Gastroesophageal sphincter (tissue), 4 donors: ENCODE measurements around the gene SLC37A1. TPM values are rescaled to one million over a fixed set of nuclear protein-coding genes. Genes with fewer than 3 reads are reported as not detected.

Source experiments
- ATAC-seq: fragments of 150-250 bp; one replicate; pipeline ENCODE4 v1.9.1; 2016; ENCODE audit warnings: mild to moderate bottlenecking, moderate library complexity
- H3K27ac ChIP-seq, 4 donors: fragments of 200-600 bp; sonication (generic) in 3 of 4; 1 replicate in 3 of 4; 2 replicates in 1 of 4; pipeline ENCODE4 v1.5.1; 2016 to 2019
- H3K27me3 ChIP-seq: fragments of 200-600 bp; sonication (generic); one replicate; pipeline ENCODE4 v1.5.1; 2019
- H3K36me3 ChIP-seq, 2 donors: fragments of 200-600 bp; sonication (generic); one replicate each; pipeline ENCODE4 v1.5.1; 2019; ENCODE audit warnings: control low read depth in 1 of 2
- H3K4me1 ChIP-seq, 3 donors: fragments of 200-600 bp; sonication (generic); 1 replicate in 2 of 3; 2 replicates in 1 of 3; pipeline ENCODE4 v1.5.1; 2016 to 2019; ENCODE audit warnings: control low read depth in 2 of 3
- H3K4me3 ChIP-seq, 2 donors: fragments of 200-600 bp; sonication (generic); one replicate each; pipeline ENCODE4 v1.5.1; 2019; ENCODE audit warnings: mild to moderate bottlenecking in 1 of 2, moderate library complexity in 1 of 2
- H3K9me3 ChIP-seq, 3 donors: fragments of 200-600 bp; sonication (generic); one replicate each; pipeline ENCODE4 v1.5.1; 2017 to 2019; ENCODE audit warnings: control low read depth in 2 of 3
- CTCF ChIP-seq, 4 experiments: fragments of 200-600 bp in 2 of 4; fragments of 450-650 bp in 2 of 4; sonication (generic) in 1 of 4; IDR thresholded peaks; one replicate each; pipeline ENCODE4 v1.5.1; 2017 to 2019; ENCODE audit warnings: antibody characterized with exemption in 4 of 4, mild to moderate bottlenecking in 2 of 4, moderate library complexity in 2 of 4
- EP300 ChIP-seq: sonication (generic); formaldehyde crosslinking; IDR thresholded peaks from one replicate; pipeline ENCODE4 v1.6.1; 2017; ENCODE audit warnings: antibody characterized with exemption, mild to moderate bottlenecking
- POLR2A ChIP-seq, 2 donors: fragments of 450-650 bp; IDR thresholded peaks; one replicate each; pipeline ENCODE4 v1.6.1; 2017; ENCODE audit warnings: antibody characterized with exemption in 2 of 2, mild to moderate bottlenecking in 2 of 2, moderate library complexity in 1 of 2
- POLR2AphosphoS5 ChIP-seq: sonication (generic); formaldehyde crosslinking; IDR thresholded peaks from one replicate; pipeline ENCODE4 v1.6.1; 2017; ENCODE audit warnings: antibody characterized with exemption
- WGBS, 2 donors: methylation state at CpG; one replicate each; pipeline ENCODE4 v1.1.5; 2018; ENCODE audit warnings: low coverage in 1 of 2; 5-methylcytosine and 5-hydroxymethylcytosine counted together
- total RNA-seq, 4 donors: library from RNA; depleted of rRNA; stranded (reverse); fragments of >200 nt; gene quantifications; one replicate each; pipeline ENCODE4 v1.1.0, GENCODE V29; 2016

The SLC37A1 gene
- total RNA-seq, 4 donors from 2014 or later = 3.7 to 7.8 (median 4.3) TPM

GRCh38 chr21:42522771-42523170 is 9.1 kb downstream of the SLC37A1 start:
- Histone ChIP-seq H3K4me3 (no peak overlapping the region), H3K27me3 (no peaks in the 10 kb centered on the region), H3K27ac (peak overlapping the region in 2 of 4 donors; percentile 78 to 85), H3K36me3 (peaks cover 0 to 32% of the 10 kb centered on the region in 2 donors), H3K4me1 (peaks cover 0 to 44% (median 0%) of the 10 kb centered on the region in 3 donors), H3K9me3 (no peaks in the 10 kb centered on the region)
- ATAC-seq = no peak
- no CpG with 5 or more reads among the region's 8 CpGs for WGBS, 2 donors
- TF ChIP-seq EP300 (no peak), POLR2A (IDR thresholded peaks at IDR 0.05) (no peak)

- Histone ChIP-seq H3K9me3 (no peaks in the 10 kb centered on the region), H3K36me3 (peaks cover 0 to 30% of the 10 kb centered on the region in 2 donors), H3K27me3 (no peaks in the 10 kb centered on the region), H3K27ac (peak overlapping the region in 2 of 4 donors; percentile 78 to 85), H3K4me1 (peaks cover 0 to 45% (median 0%) of the 10 kb centered on the region in 3 donors), H3K4me3 (no peak overlapping the region)
- no peak for ATAC-seq
- WGBS, 2 donors = 90% methylated on average over 5 of the region's 7 CpGs; no CpG with 5 or more reads in 1 of the 2 donors
- TF ChIP-seq POLR2AphosphoS5 (no peak), POLR2A (IDR thresholded peaks at IDR 0.05) (no peak), CTCF (IDR thresholded peaks at IDR 0.05) (no peak), EP300 (no peak)
These were observed 9.6 kb downstream of the SLC37A1 start for GRCh38 chr21:42523211-42523610.

GRCh38 chr21:42523941-42524340 is 10.3 kb downstream of the SLC37A1 start:
- TF ChIP-seq POLR2A (IDR thresholded peaks at IDR 0.05) = no peak
- TF ChIP-seq EP300 = no peak
- TF ChIP-seq POLR2AphosphoS5 = no peak
- TF ChIP-seq CTCF (IDR thresholded peaks at IDR 0.05) = no peak
- Histone ChIP-seq H3K36me3 (peaks cover 0 to 23% of the 10 kb centered on the region in 2 donors), H3K4me3 (peak overlapping the region in 1 of 2 donors; percentile 42), H3K4me1 (peaks cover 0 to 45% (median 0%) of the 10 kb centered on the region in 3 donors), H3K27ac (peak overlapping the region; percentile 70 to 85 (median 78)), H3K9me3 (no peaks in the 10 kb centered on the region), H3K27me3 (no peaks in the 10 kb centered on the region)
- WGBS, 2 donors = 74 to 77% methylated on average over 4 to 9 of the region's 9 CpGs
- ATAC-seq = no peak

- 8 to 10% methylated on average over 8 to 9 of the region's 17 CpGs for WGBS, 2 donors
- Histone ChIP-seq H3K4me3 (peak overlapping the region; percentile 41 to 42), H3K27ac (peak overlapping the region; percentile 70 to 85 (median 78)), H3K36me3 (peaks cover 0 to 17% of the 10 kb centered on the region in 2 donors), H3K27me3 (no peaks in the 10 kb centered on the region), H3K4me1 (peaks cover 0 to 45% (median 0%) of the 10 kb centered on the region in 3 donors), H3K9me3 (no peaks in the 10 kb centered on the region)
- ATAC-seq = peak; percentile 77
- TF ChIP-seq EP300 (no peak), POLR2A (IDR thresholded peaks at IDR 0.05) (no peak), CTCF (IDR thresholded peaks at IDR 0.05) (no peak), POLR2AphosphoS5 (peak; percentile 48)
These were observed 10.8 kb downstream of the SLC37A1 start for GRCh38 chr21:42524341-42525028.

GRCh38 chr21:42525029-42525581 is 11.5 kb downstream of the SLC37A1 start:
- Histone ChIP-seq H3K4me3 (peak overlapping the region; percentile 41 to 42), H3K36me3 (peaks cover 0 to 12% of the 10 kb centered on the region in 2 donors), H3K9me3 (no peaks in the 10 kb centered on the region), H3K27ac (peak overlapping the region; percentile 70 to 85 (median 78)), H3K4me1 (peaks cover 0 to 45% (median 0%) of the 10 kb centered on the region in 3 donors), H3K27me3 (no peaks in the 10 kb centered on the region)
- 0 to 27% methylated on average over 1 to 2 of the region's 15 CpGs for WGBS, 2 donors
- TF ChIP-seq EP300 = no peak
- no peak for TF ChIP-seq POLR2AphosphoS5
- TF ChIP-seq CTCF (IDR thresholded peaks at IDR 0.05) = no peak
- no peak for TF ChIP-seq POLR2A (IDR thresholded peaks at IDR 0.05)
- ATAC-seq = peak; percentile 54
